GM21619 (cell line): ENCODE data around the gene FOXS1.
"Not testable (repeated sequence)": the region's sequence is repeated elsewhere in the genome, so short reads cannot be mapped to it uniquely, and the experiment has no call there.

Experiments
- ATAC-seq: cut with Tn5 transposase; IDR thresholded peaks from one replicate; pipeline ENCODE4 v1.9.1; 2021; ENCODE audit not compliant: unreplicated experiment

FOXS1 gene

GRCh38 chr20:31840906-31841816, 4.2 kb downstream of the FOXS1 start:
- ATAC-seq: no peak

GRCh38 chr20:31839782-31840487, 5.5 kb downstream of the FOXS1 start:
- no peak for ATAC-seq

DNA sequence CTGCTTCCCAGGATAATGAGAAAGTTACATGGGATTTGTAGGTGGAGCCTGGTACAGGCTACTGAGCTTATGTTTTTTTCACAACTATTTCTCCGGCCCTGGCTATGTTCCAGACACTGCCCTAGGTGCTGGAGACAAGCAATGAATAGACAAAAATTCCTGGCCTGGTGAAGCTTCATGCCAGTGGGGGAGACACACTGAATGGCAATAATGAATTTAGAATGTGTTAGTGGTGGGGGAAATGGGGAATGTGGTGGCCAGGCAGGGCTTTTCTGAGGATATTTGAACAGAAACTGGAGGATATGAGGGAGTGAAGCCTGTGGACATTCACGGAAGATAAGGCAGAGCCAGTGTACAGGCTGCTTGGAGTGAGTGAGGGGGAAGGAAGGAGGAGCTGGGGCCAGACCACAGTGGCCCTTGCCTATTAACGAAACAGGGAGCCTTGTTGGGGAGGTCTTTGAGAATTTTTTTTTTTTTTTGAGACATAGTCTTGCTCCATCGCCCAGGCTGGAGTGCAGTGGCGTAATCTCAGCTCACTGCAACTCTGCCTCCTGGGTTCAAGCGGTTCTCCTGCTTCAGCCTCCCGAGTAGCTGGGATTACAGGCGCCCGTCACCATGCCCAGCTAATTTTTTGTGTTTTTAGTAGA, 6.6 kb downstream of the FOXS1 start:
- ATAC-seq: no peak

- ATAC-seq: no peak
These were observed 7.5 kb downstream of the FOXS1 start for GRCh38 chr20:31837896-31838397.

- ATAC-seq: no peak
These were observed 8.4 kb downstream of the FOXS1 start for GRCh38 chr20:31836853-31837608.

DNA sequence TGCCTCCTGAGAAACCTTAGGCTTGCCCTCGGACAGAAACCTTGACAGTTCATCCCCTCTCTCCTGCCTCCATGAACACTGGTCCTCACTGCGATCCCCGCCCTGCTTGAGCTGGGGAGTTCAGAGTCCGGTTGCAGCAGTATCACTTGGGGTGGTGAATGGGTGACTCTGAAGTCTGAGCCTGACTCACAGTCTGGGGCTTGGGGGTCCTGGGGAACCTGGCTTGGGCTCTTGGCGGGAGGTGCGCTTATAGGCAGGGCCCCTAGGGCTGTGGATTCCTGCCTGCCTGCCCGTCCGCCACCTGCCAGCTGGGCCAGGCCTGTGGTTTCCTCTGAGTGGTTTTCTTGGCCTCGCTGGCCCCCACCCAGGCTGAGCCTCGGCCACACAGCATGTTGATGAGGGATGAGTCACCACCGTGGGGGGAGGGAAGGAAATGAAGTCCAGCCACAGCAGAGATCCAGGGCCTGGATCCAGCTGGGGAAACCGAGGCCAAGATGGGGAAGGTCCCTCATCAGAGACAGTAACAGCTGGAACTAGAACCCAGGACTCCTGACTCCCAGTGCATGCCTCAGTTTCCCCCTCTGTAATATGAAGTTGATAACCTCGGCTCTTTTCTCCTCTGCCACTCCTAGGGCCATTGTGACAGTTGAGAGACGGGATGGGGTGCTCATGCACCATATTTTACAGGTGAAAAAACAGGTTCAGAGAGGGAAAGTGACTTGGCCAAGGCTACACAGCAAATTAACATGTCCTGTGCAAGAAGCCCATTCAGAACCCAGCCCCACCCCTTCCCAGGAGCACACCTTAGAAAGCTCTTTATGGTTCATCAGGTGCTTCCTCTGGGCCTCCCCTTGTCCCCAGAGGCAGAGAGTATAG, 9.2 kb downstream of the FOXS1 start:
- ATAC-seq: peak; percentile 70

GRCh38 chr20:31835554-31835953, 9.8 kb downstream of the FOXS1 start:
- peak; percentile 15 for ATAC-seq

GRCh38 chr20:31833931-31834521, 11.4 kb downstream of the FOXS1 start:
- ATAC-seq: no peak

- ATAC-seq: no peak
These were observed 12.1 kb downstream of the FOXS1 start for GRCh38 chr20:31833130-31833930.

DNA sequence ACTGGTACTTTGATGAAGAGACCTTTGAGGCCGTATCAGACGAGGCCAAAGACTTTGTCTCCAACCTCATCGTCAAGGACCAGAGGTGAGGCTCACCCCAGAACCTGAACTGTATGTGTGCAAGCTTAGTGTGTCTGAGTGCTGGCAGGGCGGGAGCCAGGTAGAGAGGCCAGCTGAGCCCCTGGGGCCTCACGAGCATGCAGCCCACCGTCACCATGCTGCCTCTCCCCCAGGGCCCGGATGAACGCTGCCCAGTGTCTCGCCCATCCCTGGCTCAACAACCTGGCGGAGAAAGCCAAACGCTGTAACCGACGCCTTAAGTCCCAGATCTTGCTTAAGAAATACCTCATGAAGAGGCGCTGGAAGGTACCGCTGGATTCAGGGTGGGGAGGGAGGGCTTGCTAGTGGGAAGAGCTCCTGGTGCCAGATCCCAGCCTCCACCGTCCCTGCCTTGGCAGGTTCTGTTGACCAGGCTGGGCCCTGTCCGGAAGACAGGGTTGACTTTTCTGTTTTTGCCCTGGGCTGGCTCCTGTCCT, 13.6 kb downstream of the FOXS1 start:
- ATAC-seq: no peak

GRCh38 chr20:31831211-31831610, 14.2 kb downstream of the FOXS1 start:
- ATAC-seq: no peak

- no peak for ATAC-seq
These were observed 14.9 kb downstream of the FOXS1 start for GRCh38 chr20:31830406-31830981.

GRCh38 chr20:31829731-31830130, 15.7 kb downstream of the FOXS1 start:
- ATAC-seq: no peak

- ATAC-seq: not testable (repeated sequence)
These were observed 17.4 kb downstream of the FOXS1 start for GRCh38 chr20:31828016-31828415.

DNA sequence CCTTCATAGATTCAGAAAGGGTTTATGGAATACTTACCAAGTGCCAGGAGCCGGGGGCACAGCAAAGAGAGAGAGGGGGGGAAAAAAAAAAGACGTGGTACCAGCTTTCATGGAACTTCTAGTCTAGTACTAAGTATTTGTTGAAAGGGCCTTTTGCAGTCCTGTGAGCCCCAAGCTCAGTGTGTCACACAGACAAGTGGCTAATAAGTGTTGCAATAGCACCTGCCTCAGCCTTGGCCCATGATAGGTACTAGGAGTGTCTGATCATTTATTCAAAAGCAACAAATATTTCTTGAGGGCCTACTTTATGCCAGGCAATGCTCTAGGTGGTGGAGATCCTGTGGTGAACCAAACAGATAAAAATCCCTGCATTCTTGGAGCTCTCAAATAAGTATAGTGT, 18.3 kb downstream of the FOXS1 start:
- no peak for ATAC-seq

DNA sequence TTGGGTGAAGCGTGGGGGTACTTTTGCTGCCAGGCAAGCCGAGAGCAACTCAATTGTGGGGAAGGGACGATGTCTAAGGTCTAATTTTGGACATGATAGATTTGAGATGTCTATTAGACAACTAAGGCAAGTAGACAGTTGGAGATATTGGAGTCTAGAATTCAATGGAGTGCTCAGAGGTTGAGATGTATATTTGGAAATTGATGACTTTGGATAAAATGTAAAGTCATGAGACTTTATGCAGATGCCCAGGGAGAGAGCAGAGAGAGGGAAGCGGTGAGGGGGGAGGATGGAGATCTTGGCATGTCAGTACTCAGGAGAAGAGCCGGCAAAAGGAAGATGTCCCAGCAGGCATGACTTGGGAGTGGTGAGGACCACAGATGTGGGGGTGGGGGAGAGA, 19.3 kb downstream of the FOXS1 start:
- ATAC-seq: no peak

GRCh38 chr20:31824554-31825313, 20.7 kb downstream of the FOXS1 start:
- no peak for ATAC-seq
